Activated naive CD4-positive, alpha-beta T cell treated with Interleukin-2 at 50 U/mL for 16 hours (primary cell): Measurements from ENCODE around the gene RTBDN.
A peak's percentile ranks its signal among the peaks of the same experiment; 100 is the strongest.

Experiments used
- DNase-seq: peaks from one replicate; pipeline ENCODE4 v3.0.0-alpha.2; 2020

Gene RTBDN

GRCh38 chr19:12834566-12834943, at the start of gene RTBDN:
Gene RTBDN, minus strand, starts transcription at chr19:12834579. Its CDS starts 4,600 bp downstream, at chr19:12829979.
- no peak for DNase-seq

- no peak for DNase-seq
Measured at GRCh38 chr19:12882589-12882988, 48.2 kb upstream of the RTBDN start.

- DNase-seq: peak; percentile 91
Measured at GRCh38 chr19:12881172-12881808, 46.9 kb upstream of the RTBDN start, which contains the start of gene DNASE2. Gene DNASE2, minus strand, starts transcription at chr19:12881449. Its CDS starts 74 bp downstream, at chr19:12881375.

- DNase-seq: peak; percentile 10
Measured at GRCh38 chr19:12880551-12881171, 46.3 kb upstream of the RTBDN start.

- DNase-seq: no peak
Measured at GRCh38 chr19:12875086-12875485, 40.7 kb upstream of the RTBDN start.

- DNase-seq: no peak
Measured at GRCh38 chr19:12873891-12874745, 39.7 kb upstream of the RTBDN start.

- peak; percentile 58 for DNase-seq
Measured at GRCh38 chr19:12872941-12873890, 38.8 kb upstream of the RTBDN start.

- no peak for DNase-seq
Measured at GRCh38 chr19:12872255-12872654, 37.9 kb upstream of the RTBDN start.

GRCh38 chr19:12871681-12872080, 37.3 kb upstream of the RTBDN start:
- DNase-seq: no peak

- DNase-seq: no peak
Measured at GRCh38 chr19:12868540-12869112, 34.2 kb upstream of the RTBDN start.

- peak; percentile 54 for DNase-seq
Measured at GRCh38 chr19:12867120-12868099, 33.0 kb upstream of the RTBDN start.

- no peak for DNase-seq
Measured at GRCh38 chr19:12866416-12867119, 32.2 kb upstream of the RTBDN start.

- DNase-seq: no peak
Measured at GRCh38 chr19:12865746-12866415, 31.5 kb upstream of the RTBDN start.

GRCh38 chr19:12864721-12865715, 30.6 kb upstream of the RTBDN start:
- DNase-seq: no peak

GRCh38 chr19:12864143-12864542, 29.8 kb upstream of the RTBDN start:
- no peak for DNase-seq

- no peak for DNase-seq
Measured at GRCh38 chr19:12859546-12859945, 25.2 kb upstream of the RTBDN start.

GRCh38 chr19:12858041-12858928, 23.9 kb upstream of the RTBDN start:
- no peak for DNase-seq
